Measurements from ENCODE around the gene PLCB2.

The PLCB2 gene

GRCh38 chr15:40307421-40308211, at the start of gene PLCB2:
Gene PLCB2 (minus strand): TSS chr15:40307935. CDS start chr15:40307672, 263 bp downstream.
- DNase-seq (ENCODE audit: low spot score) = peak; percentile 67

GRCh38 chr15:40357246-40357645, 49.5 kb upstream of the PLCB2 start:
- no peak for DNase-seq (ENCODE audit: low spot score)

- no peak for DNase-seq (ENCODE audit: low spot score)
These were observed 48.3 kb upstream of the PLCB2 start for GRCh38 chr15:40355976-40356585.

GRCh38 chr15:40354408-40355171, 46.9 kb upstream of the PLCB2 start:
- DNase-seq (ENCODE audit: low spot score) = no peak

- DNase-seq (ENCODE audit: low spot score) = no peak
These were observed 46.0 kb upstream of the PLCB2 start for GRCh38 chr15:40353697-40354096.

GRCh38 chr15:40352281-40352901, 44.7 kb upstream of the PLCB2 start:
- DNase-seq (ENCODE audit: low spot score) = no peak

- DNase-seq (ENCODE audit: low spot score) = no peak
These were observed 41.4 kb upstream of the PLCB2 start for GRCh38 chr15:40349163-40349562.

GRCh38 chr15:40348474-40348870, 40.7 kb upstream of the PLCB2 start:
- no peak for DNase-seq (ENCODE audit: low spot score)

- DNase-seq (ENCODE audit: low spot score) = no peak
These were observed 40.1 kb upstream of the PLCB2 start for GRCh38 chr15:40347559-40348473.

- DNase-seq (ENCODE audit: low spot score) = no peak
These were observed 39.1 kb upstream of the PLCB2 start for GRCh38 chr15:40346579-40347558.

- DNase-seq (ENCODE audit: low spot score) = no peak
These were observed 38.3 kb upstream of the PLCB2 start for GRCh38 chr15:40345867-40346578.

- no peak for DNase-seq (ENCODE audit: low spot score)
These were observed 37.6 kb upstream of the PLCB2 start for GRCh38 chr15:40345225-40345866.

- peak; percentile 74 for DNase-seq (ENCODE audit: low spot score)
These were observed 36.9 kb upstream of the PLCB2 start for GRCh38 chr15:40344631-40345120.

GRCh38 chr15:40344217-40344616, 36.5 kb upstream of the PLCB2 start:
- no peak for DNase-seq (ENCODE audit: low spot score)

- DNase-seq (ENCODE audit: low spot score) = no peak
These were observed 35.8 kb upstream of the PLCB2 start for GRCh38 chr15:40343512-40343911.

GRCh38 chr15:40342416-40343320, 34.9 kb upstream of the PLCB2 start:
- DNase-seq (ENCODE audit: low spot score) = no peak

- no peak for DNase-seq (ENCODE audit: low spot score)
These were observed 33.1 kb upstream of the PLCB2 start, which contains the start of gene CCDC9B for GRCh38 chr15:40340740-40341400. Gene CCDC9B (minus strand): TSS chr15:40340939. CDS start chr15:40340819, 120 bp downstream.

Data from CD4-positive, alpha-beta T cell treated with Interleukin-2 at 100 ng/mL for 4 hours (primary cell).